ENCODE results near the gene SPHK1.

SPHK1 gene

GRCh38 chr17:76433693-76434092 lies 49.3 kb downstream of the SPHK1 start:
- no peak for DNase-seq (ENCODE audit: low read depth in 2 of 2)

- no peak for DNase-seq (ENCODE audit: low read depth in 2 of 2)
These were observed 50.5 kb downstream of the SPHK1 start for GRCh38 chr17:76434870-76435269.

- no peak for DNase-seq (ENCODE audit: low read depth in 2 of 2)
These were observed 51.3 kb downstream of the SPHK1 start for GRCh38 chr17:76435751-76436150.
